DMS53 treated with DMSO at 0.1 percent for 48 hours (cell line): ENCODE data around the gene ADARB2.
"Not testable (repeated sequence)": the region's sequence is repeated elsewhere in the genome, so short reads cannot be mapped to it uniquely, and the experiment has no call there.

ENCODE experiments used
- DNase-seq: peaks from one replicate; lab custom pipeline; 2025; ENCODE audit not compliant: unreplicated experiment; lab: John Stamatoyannopoulos, UW

The ADARB2 gene

GRCh38 chr10:1416456-1417037, 320.8 kb downstream of the ADARB2 start:
- no peak for DNase-seq

- DNase-seq: no peak
These were observed 322.4 kb downstream of the ADARB2 start for GRCh38 chr10:1414893-1415292.

DNA sequence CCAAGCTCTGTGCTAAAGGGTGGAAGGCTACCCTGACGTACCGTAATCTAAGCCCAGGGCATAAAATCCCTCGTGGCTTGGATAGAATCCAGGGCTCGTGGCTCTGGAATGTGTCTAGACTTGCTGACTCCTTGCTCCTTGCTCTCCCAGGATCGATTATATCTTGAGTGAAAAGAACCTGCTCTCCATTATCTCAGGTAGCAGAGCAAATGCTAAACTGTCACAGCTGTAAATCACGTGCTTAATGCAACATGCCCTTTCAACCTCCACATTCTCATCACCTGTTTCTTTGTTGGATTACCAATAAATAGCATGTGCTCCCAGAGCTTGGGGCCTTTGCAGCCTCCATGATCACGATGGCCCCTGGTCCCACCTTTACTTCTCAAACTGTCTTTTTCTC, 323.0 kb downstream of the ADARB2 start:
- DNase-seq: not testable (repeated sequence)

GRCh38 chr10:1413823-1414222, 323.5 kb downstream of the ADARB2 start:
- no peak for DNase-seq

GRCh38 chr10:1413256-1413655, 324.1 kb downstream of the ADARB2 start:
- no peak for DNase-seq

DNA sequence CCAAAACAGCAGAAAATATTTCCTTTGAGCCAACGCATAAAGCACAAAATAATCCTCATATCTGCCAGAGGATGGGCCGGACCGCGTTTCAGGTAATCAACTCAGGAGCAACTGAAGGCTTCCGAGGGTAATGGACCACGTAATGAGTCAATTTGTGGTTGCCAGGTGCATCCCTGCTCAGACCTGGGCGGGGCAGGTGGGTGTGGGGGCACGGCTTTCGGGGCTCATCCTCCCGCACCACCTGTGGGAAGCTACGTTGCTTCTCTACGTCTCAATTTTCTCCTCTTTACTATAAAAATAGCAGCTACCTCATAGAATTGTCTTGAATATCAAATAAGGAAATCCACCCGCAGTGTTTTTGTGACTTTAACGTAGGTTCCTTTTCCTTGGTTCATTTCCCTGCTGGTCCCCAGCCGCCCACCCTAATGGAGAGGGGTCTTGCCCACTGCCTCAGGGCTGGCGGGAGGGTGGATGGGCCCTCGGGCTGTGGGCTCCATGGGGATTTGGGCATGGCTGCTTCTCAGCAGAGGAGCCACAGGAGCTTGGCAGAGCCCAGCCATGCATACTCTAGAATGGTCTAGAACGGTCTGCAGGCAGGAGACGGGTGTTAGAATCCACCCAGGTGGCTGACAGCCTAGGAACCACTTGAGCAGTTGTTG, 324.7 kb downstream of the ADARB2 start:
- DNase-seq: no peak

GRCh38 chr10:1411956-1412355, 325.4 kb downstream of the ADARB2 start:
- no peak for DNase-seq

DNA sequence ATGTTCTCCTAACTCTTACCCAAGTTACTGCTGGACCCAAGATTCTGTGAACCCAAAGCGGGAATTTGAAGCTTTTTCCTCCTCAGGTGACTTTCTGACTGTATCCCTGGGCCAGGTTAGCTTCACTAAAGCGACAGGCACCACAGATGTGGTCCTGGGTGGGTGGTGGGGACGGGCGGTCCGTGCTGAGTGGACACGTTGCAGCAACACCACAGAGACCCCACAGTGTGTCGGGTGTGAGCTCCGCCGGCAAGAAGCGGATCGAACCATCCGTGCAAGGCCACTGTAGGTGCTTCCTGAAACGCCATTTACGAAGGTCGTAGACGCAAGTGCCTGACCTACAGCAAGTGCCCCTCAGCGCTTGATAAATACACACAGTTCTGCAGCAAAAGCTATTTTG, 325.9 kb downstream of the ADARB2 start:
- no peak for DNase-seq

GRCh38 chr10:1410469-1411395, 326.6 kb downstream of the ADARB2 start:
- no peak for DNase-seq

DNA sequence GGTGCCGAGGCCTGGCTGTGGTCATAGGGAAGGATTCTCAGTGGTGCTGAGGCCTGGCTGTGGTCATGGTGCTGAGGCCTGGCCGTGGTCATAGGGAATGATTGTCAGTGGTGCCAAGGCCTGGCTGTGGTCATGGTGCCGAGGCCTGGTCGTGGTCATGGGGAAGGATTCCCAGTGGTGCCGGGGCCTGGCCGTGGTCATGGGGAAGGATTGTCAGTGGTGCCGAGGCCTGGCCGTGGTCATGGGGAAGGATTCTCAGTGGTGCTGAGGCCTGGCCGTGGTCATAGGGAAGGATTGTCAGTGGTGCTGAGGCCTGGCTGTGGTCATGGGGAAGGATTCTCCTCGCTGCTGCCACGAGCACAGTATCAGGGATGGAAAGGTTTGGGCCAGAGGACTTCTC, 327.3 kb downstream of the ADARB2 start:
- no peak for DNase-seq

- no peak for DNase-seq
These were observed 327.9 kb downstream of the ADARB2 start for GRCh38 chr10:1409392-1409791.

DNA sequence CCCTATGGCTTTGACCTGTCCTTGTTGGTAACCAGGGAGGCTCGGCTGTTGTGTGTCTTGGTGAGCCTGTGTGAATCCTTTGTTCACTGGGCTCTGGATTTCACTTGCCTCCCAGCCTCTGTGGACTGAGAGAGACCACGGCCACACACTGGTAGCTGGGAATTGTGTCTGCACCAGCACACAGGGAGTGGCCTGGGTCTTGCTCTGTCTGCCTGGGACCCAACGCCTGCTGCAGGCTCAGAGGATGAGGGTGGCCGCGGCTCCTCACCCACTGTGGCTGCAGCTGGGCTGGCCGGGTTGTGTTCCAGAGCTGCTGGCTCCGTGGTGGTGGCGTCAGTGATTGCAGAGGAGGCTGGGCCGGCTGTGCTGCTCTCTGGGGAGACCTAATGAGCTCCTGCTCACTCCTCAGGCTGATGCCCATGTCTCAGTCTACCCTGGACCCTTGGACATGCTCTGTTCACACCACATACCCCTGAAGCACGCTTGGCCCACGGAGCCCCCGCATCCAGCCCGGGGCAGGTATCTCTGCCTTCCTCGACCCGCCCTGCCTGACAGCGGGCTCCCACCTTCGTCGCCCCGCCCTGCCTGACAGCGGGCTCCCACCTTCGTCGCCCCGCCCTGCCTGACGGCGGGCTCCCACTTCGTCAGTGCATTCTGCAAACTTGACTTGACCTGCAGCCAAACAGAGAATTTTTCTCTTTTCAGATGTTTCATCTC, 328.5 kb downstream of the ADARB2 start:
- no peak for DNase-seq

GRCh38 chr10:1406967-1407945, 330.1 kb downstream of the ADARB2 start:
- no peak for DNase-seq

GRCh38 chr10:1406132-1406966, 331.0 kb downstream of the ADARB2 start:
- DNase-seq: no peak

- no peak for DNase-seq
These were observed 332.7 kb downstream of the ADARB2 start for GRCh38 chr10:1404323-1405260.

GRCh38 chr10:1403508-1404322, 333.6 kb downstream of the ADARB2 start:
- no peak for DNase-seq

GRCh38 chr10:1402816-1403507, 334.4 kb downstream of the ADARB2 start:
- no peak for DNase-seq
